HG03196 (cell line): ENCODE results near the gene GOLGA1.
A peak's percentile ranks its signal among the peaks of the same experiment; 100 is the strongest.

ENCODE experiments used
- ATAC-seq: cut with Tn5 transposase; IDR thresholded peaks from one replicate; pipeline ENCODE4 v1.9.1; 2021; ENCODE audit not compliant: unreplicated experiment

The GOLGA1 gene

DNA sequence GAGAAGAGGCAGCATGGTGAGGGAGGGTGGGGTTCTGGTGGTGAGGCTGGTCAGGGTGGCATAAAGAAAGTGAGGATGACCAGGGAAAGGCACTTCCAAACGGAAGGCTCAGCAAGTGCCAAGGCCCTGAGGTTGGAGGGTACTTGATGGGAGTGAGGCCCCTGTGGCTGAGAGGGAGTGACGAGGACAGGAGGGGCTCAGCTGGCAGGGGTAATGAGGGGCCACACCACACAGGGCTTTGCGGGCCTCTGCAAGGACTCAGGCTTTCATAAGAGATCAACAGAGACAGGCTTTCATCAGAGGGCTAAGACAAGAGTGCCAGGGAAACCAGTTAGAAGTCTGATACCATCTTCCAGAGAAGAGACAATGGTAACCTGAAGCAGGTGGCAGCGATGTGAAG is 55.3 kb downstream of the GOLGA1 start:
- ATAC-seq, result no peak

DNA sequence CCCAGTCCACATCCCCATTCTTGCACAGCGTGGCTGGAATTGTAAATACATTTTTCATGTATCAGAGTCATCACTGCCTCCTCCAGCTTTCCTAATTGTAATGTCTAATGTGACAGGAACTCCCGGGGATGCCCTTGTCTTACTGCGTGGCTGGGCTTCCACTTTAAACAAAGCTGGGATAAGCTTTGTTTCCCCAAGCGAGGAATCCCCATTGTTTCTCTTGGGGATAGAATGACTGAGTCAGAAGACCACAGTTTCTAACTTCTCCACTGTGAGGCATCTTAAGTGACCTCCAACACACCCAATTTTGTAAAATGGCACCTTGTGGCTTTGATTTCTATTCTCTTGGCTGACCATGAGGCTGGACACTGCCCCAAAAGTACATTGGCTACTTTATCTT is 56.5 kb downstream of the GOLGA1 start:
- ATAC-seq, result no peak

DNA sequence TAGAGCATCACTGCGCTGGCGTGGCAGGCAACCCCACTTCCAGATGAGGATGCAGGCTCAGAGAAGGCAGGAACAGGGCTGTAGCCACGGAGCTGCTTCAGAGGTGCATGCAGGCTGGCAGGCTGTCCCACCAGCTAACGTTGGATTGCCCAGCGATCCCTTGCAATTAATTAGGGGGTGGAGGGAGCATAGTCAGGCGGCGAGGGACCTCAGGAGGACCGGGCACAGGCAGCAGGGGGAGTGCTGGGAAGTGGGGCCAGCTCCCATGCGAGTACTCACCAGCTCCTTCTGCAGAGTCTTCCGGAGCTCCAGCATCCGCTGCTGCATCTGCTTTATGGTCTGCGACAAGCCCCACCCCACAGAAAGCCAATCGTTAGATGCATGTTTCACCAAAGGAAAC is 58.7 kb downstream of the GOLGA1 start:
- no peak for ATAC-seq

DNA sequence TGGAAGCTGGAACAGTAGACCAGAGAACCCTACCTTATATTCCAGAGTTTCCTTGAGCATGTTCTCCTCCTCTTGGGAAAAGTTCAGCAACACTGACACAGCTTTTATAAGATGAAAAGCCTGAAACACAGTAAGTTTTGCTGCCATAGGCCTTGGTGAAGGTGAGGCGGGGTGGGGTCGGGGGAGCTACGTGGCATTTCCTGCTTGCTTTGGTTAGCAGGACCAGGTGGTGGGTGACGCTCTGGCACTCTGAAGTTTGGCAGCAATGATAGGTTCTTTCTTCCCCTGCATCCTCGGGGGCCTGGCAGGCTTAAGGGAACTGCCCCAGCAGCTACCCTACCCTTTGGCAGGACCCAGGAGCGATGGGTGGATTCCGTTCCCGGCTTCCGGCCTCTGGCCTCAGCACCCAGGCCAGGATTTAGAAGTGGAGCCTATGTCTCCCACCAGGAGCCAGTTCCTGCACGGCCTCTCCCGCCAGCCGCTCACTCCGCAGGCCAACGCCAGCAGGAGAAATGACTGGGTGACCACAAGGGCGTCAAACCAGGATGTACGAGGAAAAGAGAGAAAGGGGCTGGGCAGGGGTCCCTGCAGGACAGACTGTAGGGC is 59.6 kb downstream of the GOLGA1 start:
- ATAC-seq, result no peak

DNA sequence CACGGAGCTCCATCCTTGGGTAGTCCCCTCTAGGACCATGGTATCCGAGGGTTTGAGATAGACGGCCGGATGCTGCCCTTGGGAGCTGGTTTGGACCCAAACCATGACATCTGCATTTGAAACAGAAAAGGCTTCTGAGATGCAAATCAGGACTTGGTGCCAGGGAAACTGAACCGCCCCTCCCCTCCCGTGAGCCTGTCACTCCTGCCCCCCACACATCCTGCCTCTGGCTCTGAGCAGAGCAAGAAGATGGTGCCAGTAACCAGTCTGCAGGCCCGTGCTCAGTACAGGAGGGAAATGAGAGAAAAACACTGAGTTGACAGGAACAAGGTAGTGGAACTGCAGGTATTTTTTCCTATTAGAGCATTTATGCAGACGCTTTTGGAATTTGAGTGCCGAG is 60.4 kb downstream of the GOLGA1 start:
- ATAC-seq, result no peak

DNA sequence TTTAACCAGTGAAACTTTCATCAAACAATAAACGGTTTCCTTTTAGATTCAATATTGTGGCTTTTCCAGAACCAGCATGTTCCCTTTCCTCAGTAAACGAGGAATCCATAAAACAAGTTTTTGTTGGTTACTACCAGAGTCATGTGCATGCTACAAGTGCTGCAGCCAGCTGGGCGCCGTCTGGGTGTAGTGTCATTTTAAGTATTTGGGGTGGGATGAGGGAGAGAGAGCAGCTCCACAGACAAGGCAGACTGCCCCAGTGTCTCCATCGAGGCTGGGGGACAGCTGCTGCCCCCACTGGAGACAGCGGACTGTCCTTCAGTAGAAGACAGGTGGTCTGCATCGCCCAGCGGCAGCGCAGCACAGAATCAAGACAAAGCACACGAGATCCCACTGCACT is 61.7 kb downstream of the GOLGA1 start:
- no peak for ATAC-seq

DNA sequence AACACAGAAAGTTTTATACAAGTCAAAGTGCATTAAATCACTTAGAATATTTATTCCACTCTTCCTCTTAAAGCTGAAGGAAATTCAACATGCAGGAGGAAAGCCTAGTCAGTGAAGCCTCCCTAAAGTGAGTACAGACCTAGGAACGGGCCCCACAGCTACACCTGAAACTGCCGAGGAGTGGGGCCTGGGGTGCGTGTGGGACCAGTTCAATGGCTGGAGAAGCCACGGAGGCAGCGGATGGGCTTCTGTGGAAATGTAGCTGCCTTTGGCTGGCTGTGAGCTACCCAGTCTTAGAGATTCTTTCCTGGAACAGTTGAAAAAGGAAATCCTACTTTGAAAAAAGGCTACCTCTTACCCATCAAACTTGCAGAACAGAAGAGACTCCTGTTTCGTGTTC is 62.4 kb downstream of the GOLGA1 start:
- no peak for ATAC-seq

DNA sequence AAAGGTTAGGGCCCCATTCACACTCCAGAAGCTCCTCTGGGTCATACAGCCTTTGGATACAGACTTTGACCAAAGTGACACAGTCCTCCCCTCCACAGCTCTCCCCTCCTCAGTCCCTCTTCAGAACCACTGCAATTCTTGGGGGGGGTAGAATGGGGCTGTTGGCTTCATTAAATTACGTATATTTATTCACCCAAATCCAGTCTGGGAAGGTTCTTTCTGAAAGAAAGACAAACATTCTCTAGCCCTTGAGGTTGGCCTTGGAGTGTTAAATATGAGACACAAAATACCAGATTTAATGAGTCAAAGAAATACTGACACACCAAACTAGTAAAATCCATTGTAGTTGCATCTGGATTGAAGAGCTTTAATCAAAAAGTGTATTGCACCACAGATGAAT is 62.9 kb downstream of the GOLGA1 start:
- no peak for ATAC-seq

DNA sequence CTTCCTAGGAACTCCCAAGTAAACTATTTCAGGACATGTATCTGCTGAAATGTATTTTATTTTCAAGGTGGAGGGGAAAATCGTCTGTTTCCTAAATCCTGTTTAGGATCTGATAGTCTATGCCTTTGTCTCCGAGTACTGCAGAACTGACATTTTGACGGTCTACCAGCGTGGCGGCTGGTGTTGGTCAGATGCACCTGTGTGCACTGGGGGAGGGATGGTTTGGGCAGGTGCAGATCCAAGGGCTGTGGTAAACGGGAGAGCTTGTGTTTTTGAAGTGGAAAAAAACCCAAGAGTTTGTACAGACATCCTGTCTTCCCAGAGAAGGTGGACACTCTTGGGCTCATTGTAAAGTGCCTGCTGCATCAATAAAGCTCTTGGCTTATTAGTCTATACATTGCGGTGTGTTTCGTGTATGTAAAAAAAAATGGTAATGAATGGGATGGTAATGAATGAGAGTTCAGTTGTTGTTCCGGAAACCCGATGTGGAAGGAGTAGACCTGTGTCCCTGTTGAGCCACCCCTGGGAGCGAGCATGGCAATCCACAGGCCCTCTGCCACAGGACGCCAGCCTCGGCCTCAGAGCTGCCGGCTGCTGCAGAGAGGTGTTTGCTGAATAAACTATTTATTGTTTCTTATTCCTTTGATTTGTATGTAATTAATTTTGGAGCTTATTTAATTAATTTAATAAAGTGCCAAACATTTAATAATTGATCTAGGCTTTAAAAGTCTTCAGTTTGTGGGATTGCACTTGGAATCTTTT is 63.7 kb downstream of the GOLGA1 start:
- ATAC-seq, result no peak

DNA sequence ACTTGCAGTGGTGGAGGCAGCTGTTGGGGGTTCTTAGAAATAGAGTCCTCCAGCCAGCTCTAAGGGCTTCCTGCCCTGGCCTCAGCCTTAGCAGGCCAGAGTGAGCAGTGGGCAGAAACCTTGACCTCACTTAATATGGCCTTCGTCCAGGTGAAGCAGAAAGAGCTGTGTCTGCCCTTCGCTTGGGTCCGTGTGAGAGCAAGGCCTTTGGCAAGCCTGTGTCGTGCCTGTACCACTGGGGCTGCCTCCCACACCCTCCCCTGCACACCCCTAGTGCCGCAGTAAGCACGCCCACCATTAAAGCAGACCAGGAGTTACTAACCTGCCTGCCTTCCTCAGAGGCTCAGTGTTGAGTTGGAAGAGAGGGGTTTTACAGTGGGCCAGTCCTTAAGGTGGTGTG is 65.4 kb downstream of the GOLGA1 start:
- no peak for ATAC-seq

DNA sequence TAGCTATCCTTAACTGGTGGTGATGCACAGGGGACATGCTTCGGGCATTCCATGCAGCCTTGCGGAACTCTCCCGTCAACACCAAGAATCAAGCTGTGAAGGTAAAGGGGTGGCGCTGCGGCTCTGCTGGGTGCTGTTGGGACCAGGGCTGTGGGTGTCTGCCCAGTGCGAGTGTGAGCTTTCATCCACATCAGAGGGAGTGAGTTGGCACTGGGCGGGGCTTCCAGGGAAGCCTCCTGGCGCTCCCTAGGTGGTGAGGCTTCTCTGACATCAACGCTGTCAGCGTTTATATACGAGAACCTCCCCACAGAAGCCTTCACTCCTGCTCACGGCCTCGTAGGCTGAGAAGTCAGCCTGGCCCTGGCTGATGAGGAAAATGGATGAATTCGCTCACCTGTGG is 67.2 kb downstream of the GOLGA1 start:
- ATAC-seq, result no peak

DNA sequence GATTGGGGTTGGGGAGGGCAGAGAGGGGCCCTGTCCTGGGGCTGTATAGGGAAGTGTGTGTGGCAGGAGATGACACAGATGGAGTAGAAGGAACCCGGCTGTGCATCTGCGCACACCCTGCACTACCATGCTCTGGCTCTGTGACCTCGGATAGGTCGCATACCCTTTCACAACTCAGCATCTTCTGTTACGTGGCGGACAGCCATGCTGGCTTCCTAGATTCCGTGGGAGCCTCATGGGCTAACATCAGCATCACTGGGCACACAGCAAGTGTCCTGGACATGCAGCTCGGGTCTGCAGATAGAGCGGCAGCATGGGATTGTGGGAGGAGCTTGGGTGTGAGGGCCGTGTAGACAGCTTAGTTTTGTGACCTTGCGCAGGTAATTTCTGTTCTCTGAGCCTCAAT is 69.7 kb downstream of the GOLGA1 start:
- no peak for ATAC-seq

DNA sequence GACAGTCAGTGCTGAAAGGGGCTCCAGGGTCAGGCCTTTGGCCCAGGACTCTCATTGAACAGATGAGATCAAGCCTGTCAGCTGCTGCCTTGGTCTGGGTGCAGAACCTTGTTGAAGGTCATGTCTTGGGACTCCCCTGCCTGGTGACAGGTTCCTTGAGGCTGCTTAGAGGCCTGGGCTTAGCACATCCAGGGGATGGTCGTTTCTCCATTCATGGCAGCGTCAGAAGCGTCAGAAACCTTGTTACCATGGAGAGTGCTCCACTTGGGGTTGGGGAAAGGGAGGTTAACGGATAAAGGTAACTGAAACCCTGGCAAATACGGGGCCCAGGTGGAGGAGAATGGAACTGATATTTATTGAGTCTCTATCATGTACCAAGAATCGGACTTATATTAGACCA is 70.2 kb downstream of the GOLGA1 start:
- ATAC-seq, result no peak

DNA sequence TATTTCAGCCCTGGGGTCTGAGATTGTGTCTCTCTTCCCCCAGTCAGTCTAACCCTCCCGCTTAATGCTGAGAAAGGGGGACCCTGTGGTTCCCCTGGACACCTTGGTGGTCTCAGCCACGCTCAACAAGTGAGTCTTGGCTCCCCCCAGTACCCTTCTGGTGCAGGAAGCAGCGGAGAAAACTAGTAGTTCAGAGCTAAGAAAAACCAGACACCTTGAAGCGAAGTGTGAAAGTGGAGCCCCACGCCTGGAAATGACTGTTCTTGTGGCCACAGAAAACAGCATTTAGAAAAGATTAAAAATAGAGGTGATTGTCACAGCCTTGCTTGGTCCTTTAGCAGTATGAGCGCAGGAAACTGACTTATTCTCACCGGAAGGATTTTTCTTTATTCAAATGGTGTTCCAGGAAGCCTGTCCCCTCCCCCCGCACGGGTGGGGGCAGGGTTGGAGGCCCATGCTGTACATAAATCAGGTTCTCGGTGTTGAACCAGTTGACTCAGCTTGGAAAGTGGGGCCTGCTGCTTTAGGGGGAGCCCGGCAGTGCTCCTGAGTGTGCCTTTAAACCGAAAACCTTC is 70.8 kb downstream of the GOLGA1 start:
- ATAC-seq, result peak; percentile 48

DNA sequence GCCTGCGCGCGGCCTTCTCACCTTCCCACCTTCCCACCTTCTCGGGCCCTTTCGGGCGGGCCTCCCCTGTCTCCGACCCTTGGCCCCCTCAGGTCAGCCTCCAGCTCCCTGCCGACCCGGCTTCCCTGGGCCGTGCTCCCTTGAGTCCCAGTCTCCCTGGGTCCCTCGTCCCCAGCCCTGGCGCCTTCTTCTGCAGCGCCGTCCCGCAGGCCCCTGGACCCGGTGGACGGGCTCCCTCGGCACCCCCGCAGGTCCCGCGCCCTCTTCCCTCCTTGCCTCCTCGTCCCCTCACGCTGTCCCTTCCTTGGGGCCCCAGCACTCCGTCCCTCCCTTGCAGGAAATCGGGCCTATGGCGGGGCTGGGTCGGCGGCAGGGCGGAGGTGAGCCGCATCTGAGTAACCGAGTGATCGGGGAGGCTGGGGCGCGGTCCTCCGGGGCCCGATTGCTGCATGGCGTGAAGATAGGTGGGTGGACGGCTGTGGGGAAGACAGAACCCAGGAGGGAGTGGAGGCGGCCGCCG is 71.4 kb downstream of the GOLGA1 start:
- peak; percentile 18 for ATAC-seq

DNA sequence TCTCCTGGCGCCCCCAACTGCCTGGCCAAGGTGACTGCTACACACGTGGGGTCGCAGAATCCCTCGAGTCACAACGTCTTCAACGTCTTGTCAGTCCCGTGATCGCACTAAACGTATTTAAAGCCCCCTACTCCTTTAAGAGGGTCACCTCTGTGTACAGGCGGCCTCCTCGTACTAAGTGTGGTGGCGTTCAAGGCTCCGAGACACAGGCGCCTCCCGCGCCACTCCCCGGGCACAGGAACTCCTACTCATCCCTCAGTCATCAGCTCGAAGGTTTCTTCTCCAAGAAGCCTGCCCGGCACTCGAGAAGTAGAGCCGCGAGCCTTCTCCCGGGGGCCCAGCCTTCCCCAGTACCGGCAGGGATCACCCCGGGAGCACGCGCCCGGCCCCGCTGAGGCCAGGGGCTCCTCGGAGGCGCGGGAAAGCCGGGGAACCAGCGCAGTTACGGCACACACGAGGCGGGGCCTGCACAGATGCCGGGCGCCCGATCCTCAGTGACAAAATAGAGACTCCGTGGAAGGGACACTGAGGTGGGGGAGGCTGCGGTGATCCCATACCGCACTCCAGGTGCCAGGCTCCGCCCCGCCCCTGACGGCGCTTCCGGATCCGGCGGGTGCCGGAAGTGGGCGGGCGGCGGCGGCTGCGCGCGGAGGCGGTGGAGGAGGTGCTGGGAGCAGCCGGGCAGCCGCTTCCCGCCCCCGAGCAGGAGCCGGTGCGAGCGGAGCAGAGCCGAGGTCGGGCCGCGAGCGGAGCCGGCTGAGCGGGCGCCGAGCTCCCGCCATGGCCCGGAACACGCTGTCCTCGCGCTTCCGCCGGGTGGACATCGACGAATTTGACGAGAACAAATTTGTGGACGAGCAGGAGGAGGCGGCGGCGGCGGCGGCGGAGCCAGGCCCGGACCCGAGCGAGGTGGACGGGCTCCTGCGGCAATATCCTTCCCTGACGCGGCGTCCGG is 72.1 kb downstream of the GOLGA1 start:
- ATAC-seq, result peak; percentile 64

DNA sequence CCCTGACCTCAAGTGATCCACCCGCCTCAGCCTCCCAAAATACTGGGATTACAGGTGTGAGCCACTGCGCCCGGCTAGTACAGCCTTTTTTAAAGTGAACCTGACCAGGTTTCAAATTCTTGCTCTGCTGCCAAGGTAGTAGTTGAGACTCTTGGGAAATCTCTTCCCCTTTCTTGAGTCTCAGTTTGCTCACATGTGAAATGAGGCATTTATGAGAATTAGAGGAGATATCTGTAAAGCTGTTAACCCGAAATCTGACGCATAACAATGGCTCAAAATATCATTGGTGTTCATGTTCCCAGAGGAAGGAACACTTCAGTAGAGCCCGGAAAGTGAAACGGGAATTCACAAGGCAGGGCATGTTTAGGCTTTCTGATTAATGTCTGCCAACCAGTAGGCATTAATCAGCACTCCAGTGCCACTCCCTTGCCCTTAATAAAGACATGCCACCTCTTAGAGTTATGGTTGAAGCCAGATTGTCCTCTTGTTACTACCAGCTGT is 77.5 kb downstream of the GOLGA1 start:
- ATAC-seq, result no peak

DNA sequence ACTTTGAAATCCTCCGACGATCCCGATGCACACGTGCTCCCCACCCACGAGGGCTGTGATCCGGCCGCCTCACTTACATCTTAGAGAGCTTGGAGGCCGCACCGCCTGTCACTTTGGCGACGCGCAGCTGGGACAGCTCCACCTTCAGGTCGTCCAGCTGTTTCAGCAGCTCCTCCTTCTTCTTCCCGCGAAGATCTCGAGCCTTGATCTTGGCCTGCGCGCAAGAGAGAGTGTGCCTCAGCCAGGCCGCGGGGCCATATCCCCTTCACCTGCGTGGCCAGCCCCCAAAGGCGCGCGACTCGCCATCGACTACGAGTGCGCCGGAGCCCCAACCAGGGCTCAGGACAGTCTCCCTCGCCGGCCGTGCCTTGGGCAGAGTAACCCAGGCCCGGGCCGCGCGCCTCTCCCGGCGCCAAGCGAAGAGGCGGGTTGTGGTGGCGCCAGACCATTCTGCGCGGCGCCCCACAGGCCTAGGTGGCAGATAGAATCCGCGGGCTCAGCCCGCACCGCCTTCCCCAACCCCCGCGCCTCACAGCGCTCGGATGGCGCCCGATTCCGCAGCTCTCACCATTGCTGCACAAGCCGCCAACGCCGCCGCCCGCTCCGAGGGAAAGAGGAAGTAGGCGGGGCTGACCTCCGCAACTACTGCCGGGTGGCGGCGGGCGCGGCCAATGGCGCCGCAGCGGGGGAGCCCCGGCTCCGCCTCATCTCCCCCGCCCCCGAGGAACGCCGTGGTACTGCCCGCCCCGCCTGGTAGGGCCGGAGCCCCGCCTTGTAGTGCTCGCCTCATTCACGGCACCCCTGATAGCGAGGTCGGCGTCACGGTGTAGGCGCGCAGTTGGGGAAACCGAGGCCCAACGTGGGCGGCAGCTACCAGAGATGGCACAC is 79.3 kb downstream of the GOLGA1 start, which contains the start of the genes ARPC5L and RPL35:
Gene ARPC5L (plus strand): TSS at position 789 of the 888 bp plus-strand sequence. CDS start 7,161 bp downstream, outside the sequence.
Gene RPL35 (minus strand): TSS at position 616 of the 888 bp plus-strand sequence. CDS start 45 bp downstream, at position 571.
- peak; percentile 86 for ATAC-seq

DNA sequence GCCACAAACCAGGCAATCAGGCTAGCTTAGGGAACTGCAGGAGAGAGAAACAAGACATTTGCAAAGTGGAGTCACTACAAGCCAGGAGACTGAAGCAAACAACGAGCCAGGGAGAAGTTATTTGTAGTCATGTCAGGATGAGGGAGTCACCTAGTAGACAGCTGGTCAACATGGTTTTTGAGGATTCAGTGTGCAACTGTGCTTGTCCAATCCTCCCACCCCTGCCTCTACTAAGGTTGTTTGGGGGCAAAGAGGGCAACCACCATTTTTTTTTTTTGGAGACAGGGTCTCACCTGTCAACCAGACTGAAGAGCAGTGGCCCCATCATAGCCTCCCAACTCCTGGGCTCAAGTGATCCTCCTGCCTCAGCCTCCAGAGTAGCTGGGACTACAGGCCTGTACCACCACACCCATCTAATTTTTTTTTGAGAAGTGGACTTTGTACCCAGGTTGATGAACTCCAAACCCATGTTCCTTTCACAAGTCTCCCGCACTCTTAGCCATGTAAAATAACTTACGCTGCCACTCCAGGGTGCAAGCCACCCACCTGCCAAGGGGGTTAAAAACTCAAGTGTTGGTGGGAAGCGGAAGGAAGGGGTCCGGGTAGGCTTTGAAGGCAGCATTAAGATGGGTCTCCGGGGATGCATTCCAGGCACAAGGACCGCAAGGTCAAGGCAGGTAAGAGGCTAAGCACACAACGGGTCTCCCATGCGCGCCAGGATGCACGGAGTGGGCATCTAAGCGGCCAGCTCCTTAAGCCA is 80.1 kb downstream of the GOLGA1 start:
- no peak for ATAC-seq
